ENCODE measurements around the gene COX10.
"Not testable (repeated sequence)": the region's sequence is repeated elsewhere in the genome, so short reads cannot be mapped to it uniquely, and the experiment has no call there.

Gene COX10

GRCh38 chr17:14177801-14178200, 108.5 kb downstream of the COX10 start:
- not testable (repeated sequence) for DNase-seq (ENCODE audit: low read depth in 2 of 2)

- not testable (repeated sequence) for DNase-seq (ENCODE audit: low read depth in 2 of 2)
Observed at GRCh38 chr17:14179951-14180350, 110.6 kb downstream of the COX10 start.

- not testable (repeated sequence) for DNase-seq (ENCODE audit: low read depth in 2 of 2)
Observed at GRCh38 chr17:14182084-14182483, 112.8 kb downstream of the COX10 start.

GRCh38 chr17:14184536-14184935, 115.2 kb downstream of the COX10 start:
- not testable (repeated sequence) for DNase-seq (ENCODE audit: low read depth in 2 of 2)

GRCh38 chr17:14186443-14186842, 117.1 kb downstream of the COX10 start:
- not testable (repeated sequence) for DNase-seq (ENCODE audit: low read depth in 2 of 2)

- not testable (repeated sequence) for DNase-seq (ENCODE audit: low read depth in 2 of 2)
Observed at GRCh38 chr17:14190774-14191173, 121.5 kb downstream of the COX10 start.

- not testable (repeated sequence) for DNase-seq (ENCODE audit: low read depth in 2 of 2)
Observed at GRCh38 chr17:14191469-14191868, 122.2 kb downstream of the COX10 start.

GRCh38 chr17:14192039-14192438, 122.7 kb downstream of the COX10 start:
- not testable (repeated sequence) for DNase-seq (ENCODE audit: low read depth in 2 of 2)

GRCh38 chr17:14192636-14193344, 123.5 kb downstream of the COX10 start:
- DNase-seq (ENCODE audit: low read depth in 2 of 2) = not testable (repeated sequence)

GRCh38 chr17:14196377-14196997, 127.2 kb downstream of the COX10 start:
- DNase-seq (ENCODE audit: low read depth in 2 of 2) = no peak

GRCh38 chr17:14197057-14197456, 127.8 kb downstream of the COX10 start:
- no peak for DNase-seq (ENCODE audit: low read depth in 2 of 2)

GRCh38 chr17:14197586-14197985, 128.3 kb downstream of the COX10 start:
- peak in 1 of 2 donors; percentile 24 for DNase-seq (ENCODE audit: low read depth in 2 of 2)

- no peak for DNase-seq (ENCODE audit: low read depth in 2 of 2)
Observed at GRCh38 chr17:14198013-14198412, 128.7 kb downstream of the COX10 start.

GRCh38 chr17:14198575-14198974, 129.3 kb downstream of the COX10 start:
- DNase-seq (ENCODE audit: low read depth in 2 of 2) = no peak

- DNase-seq (ENCODE audit: low read depth in 2 of 2) = no peak
Observed at GRCh38 chr17:14199601-14200000, 130.3 kb downstream of the COX10 start.

- DNase-seq (ENCODE audit: low read depth in 2 of 2) = no peak
Observed at GRCh38 chr17:14200354-14200753, 131.1 kb downstream of the COX10 start.

GRCh38 chr17:14201021-14201987, 132.0 kb downstream of the COX10 start:
- DNase-seq (ENCODE audit: low read depth in 2 of 2) = peak in 1 of 2 donors; percentile 21

GRCh38 chr17:14201988-14202380, 132.7 kb downstream of the COX10 start:
- no peak for DNase-seq (ENCODE audit: low read depth in 2 of 2)

GRCh38 chr17:14202388-14203166, 133.3 kb downstream of the COX10 start:
- DNase-seq (ENCODE audit: low read depth in 2 of 2) = no peak

GRCh38 chr17:14203388-14203787, 134.1 kb downstream of the COX10 start:
- no peak for DNase-seq (ENCODE audit: low read depth in 2 of 2)

GRCh38 chr17:14204084-14204483, 134.8 kb downstream of the COX10 start:
- DNase-seq (ENCODE audit: low read depth in 2 of 2) = no peak
